WTC11 (cell line): ENCODE measurements around the gene KRT5. TPM values are rescaled to one million over a fixed set of nuclear protein-coding genes. Genes with fewer than 3 reads are reported as not detected.
A peak's percentile ranks its signal among the peaks of the same experiment; 100 is the strongest.

Experiments used
- ATAC-seq: fragments of 200-7000 bp; cut with Tn5 transposase; 2 replicates; pipeline ENCODE4 v1.10.0; 2021; ENCODE audit warnings: mild to moderate bottlenecking, moderate library complexity
- CTCF ChIA-PET: fragments of 300-600 bp; sonication (Branson Sonifier 250); formaldehyde crosslinking; loops from one replicate; lab custom pipeline; 2021; ENCODE audit warnings: antibody characterized with exemption; lab: Charles Lee
- POLR2A ChIA-PET: fragments of 350-600 bp; sonication (Branson Sonifier 250); formaldehyde crosslinking; loops from one replicate; lab custom pipeline; 2021; ENCODE audit warnings: antibody characterized with exemption; lab: Charles Lee
- DNase-seq: peaks from one replicate; pipeline ENCODE4 v3.0.0; 2021; ENCODE audit warnings: low spot score
- H3K27ac Mint-ChIP-seq: 2 replicates; pipeline ENCODE4 v1.8.0; 2021; ENCODE audit warnings: mixed read lengths
- H3K27me3 Mint-ChIP-seq: 2 replicates; pipeline ENCODE4 v1.8.0; 2021; ENCODE audit warnings: low read depth, mild to moderate bottlenecking, moderate library complexity, mixed read lengths
- H3K36me3 Mint-ChIP-seq: 2 replicates; pipeline ENCODE4 v1.8.0; 2021; ENCODE audit warnings: mixed read lengths
- H3K4me1 Mint-ChIP-seq: 2 replicates; pipeline ENCODE4 v1.8.0; 2022; ENCODE audit warnings: mixed read lengths
- H3K4me3 Mint-ChIP-seq: 2 replicates; pipeline ENCODE4 v1.8.0; 2021; ENCODE audit warnings: mild to moderate bottlenecking, moderate library complexity, mixed read lengths
- H3K9me3 Mint-ChIP-seq: 2 replicates; pipeline ENCODE4 v1.8.0; 2021; ENCODE audit warnings: mixed read lengths
- AFF4 ChIP-seq: sonication (generic); formaldehyde crosslinking; IDR thresholded peaks from 2 replicates; pipeline ENCODE4 v1.8.1; 2023; ENCODE audit warnings: mild to moderate bottlenecking, missing genetic modification reagents, borderline replicate concordance
- ARID4B ChIP-seq: sonication (generic); formaldehyde crosslinking; IDR thresholded peaks from 2 replicates; pipeline ENCODE4 v1.8.0; 2023; ENCODE audit warnings: missing genetic modification reagents, mild to moderate bottlenecking, borderline replicate concordance
- ATF3 ChIP-seq: sonication (generic); formaldehyde crosslinking; conservative IDR thresholded peaks from 2 replicates; pipeline ENCODE4 v1.8.1; 2022; ENCODE audit warnings: mild to moderate bottlenecking, missing genetic modification reagents
- CBFB ChIP-seq: sonication (generic); formaldehyde crosslinking; IDR thresholded peaks from 2 replicates; pipeline ENCODE4 v1.8.1; 2022; ENCODE audit warnings: mild to moderate bottlenecking, low read depth, missing genetic modification reagents
- CDX4 ChIP-seq: fragments of 250-450 bp; sonication (Bioruptor Pico); IDR thresholded peaks from 2 replicates; pipeline ENCODE4 v1.9.0; 2021; ENCODE audit warnings: moderate library complexity, mild to moderate bottlenecking, inconsistent platforms, borderline replicate concordance
- FOXK1 ChIP-seq: sonication (generic); formaldehyde crosslinking; IDR thresholded peaks from 2 replicates; pipeline ENCODE4 v1.8.0; 2022; ENCODE audit warnings: mild to moderate bottlenecking, moderate library complexity, missing genetic modification reagents
- GABPB1 ChIP-seq: sonication (generic); formaldehyde crosslinking; IDR thresholded peaks from 2 replicates; pipeline ENCODE4 v1.8.1; 2023; ENCODE audit warnings: mild to moderate bottlenecking, missing genetic modification reagents
- KAT7 ChIP-seq: sonication (generic); formaldehyde crosslinking; IDR thresholded peaks from 2 replicates; pipeline ENCODE4 v1.8.1; 2023; ENCODE audit warnings: missing genetic modification reagents, mild to moderate bottlenecking, borderline replicate concordance
- RELA ChIP-seq: sonication (generic); formaldehyde crosslinking; IDR thresholded peaks from 2 replicates; pipeline ENCODE4 v1.8.1; 2022; ENCODE audit warnings: missing genetic modification reagents, mild to moderate bottlenecking, borderline replicate concordance
- TEAD1 ChIP-seq: sonication (generic); formaldehyde crosslinking; IDR thresholded peaks from 2 replicates; pipeline ENCODE4 v1.8.0; 2022; ENCODE audit warnings: mild to moderate bottlenecking, missing genetic modification reagents
- ZBTB21 ChIP-seq: sonication (generic); formaldehyde crosslinking; IDR thresholded peaks from 2 replicates; pipeline ENCODE4 v1.8.1; 2023; ENCODE audit warnings: mild to moderate bottlenecking, missing genetic modification reagents, borderline replicate concordance
- ZBTB43 ChIP-seq: sonication (generic); formaldehyde crosslinking; IDR thresholded peaks from 2 replicates; pipeline ENCODE4 v1.8.1; 2023; ENCODE audit warnings: mild to moderate bottlenecking, missing genetic modification reagents
- ZMAT4 ChIP-seq: fragments of 250-450 bp; sonication (Bioruptor Pico); IDR thresholded peaks from 2 replicates; pipeline ENCODE4 v1.9.0; 2021; ENCODE audit warnings: mild to moderate bottlenecking
- ZNF138 ChIP-seq: sonication (generic); formaldehyde crosslinking; conservative IDR thresholded peaks from 2 replicates; pipeline ENCODE4 v1.8.1; 2022; ENCODE audit warnings: mild to moderate bottlenecking, moderate library complexity, missing genetic modification reagents
- ZNF416 ChIP-seq: fragments of 250-450 bp; sonication (Bioruptor Pico); IDR thresholded peaks from 2 replicates; pipeline ENCODE4 v1.9.0; 2021; ENCODE audit warnings: mild to moderate bottlenecking, inconsistent platforms
- ZNF532 ChIP-seq: fragments of 250-450 bp; sonication (Bioruptor Pico); IDR thresholded peaks from 2 replicates; pipeline ENCODE4 v1.9.0; 2021; ENCODE audit warnings: mild to moderate bottlenecking, borderline replicate concordance
- total RNA-seq: library from RNA; stranded (reverse); gene quantifications from 3 replicates; pipeline ENCODE4 v1.2.3, GENCODE V29; 2021

Gene KRT5
- total RNA-seq, 1 experiment from 2014 or later: not detected

- ChIA-PET CTCF (interaction anchor here (0.8 to 3.2 kb wide), 8 partner anchors 10 to 218 kb away, joined by 3 to 20 read pairs (median 6); no protein-coding TSS in a partner anchor), POLR2A (no interaction called here)
- Mint-ChIP-seq H3K36me3 (no peaks in the 10 kb centered on the region), H3K9me3 (no peaks in the 10 kb centered on the region), H3K4me1 (peaks cover 27% of the 10 kb centered on the region), H3K27ac (peak overlapping the region; percentile 34; the same call in 1 of the 2 replicates), H3K4me3 (0 out of 2 replicates have a peak overlapping the region, but pooled peaks have one; percentile 18), H3K27me3 (peaks cover 6% of the 10 kb centered on the region; the same call in 1 of the 2 replicates)
- DNase-seq: peak; percentile 42
- TF ChIP-seq TEAD1 (CRISPR knock-in tag) (peak; percentile 82; the same call in 1 of the 2 replicates), ZNF416 (CRISPR knock-in tag) (no peak)
- peak; percentile 83 for ATAC-seq
Measured at GRCh38 chr12:52496590-52497071, 23.6 kb downstream of the KRT5 start.

- Mint-ChIP-seq H3K4me3 (peak overlapping the region; percentile 18; the same call in 1 of the 2 replicates), H3K9me3 (peaks cover 5% of the 10 kb centered on the region), H3K27ac (peak overlapping the region; percentile 34), H3K27me3 (peaks cover 6% of the 10 kb centered on the region; the same call in 1 of the 2 replicates), H3K36me3 (no peaks in the 10 kb centered on the region), H3K4me1 (peaks cover 27% of the 10 kb centered on the region)
- DNase-seq (no peak), ATAC-seq (peak; percentile 18)
- ChIA-PET POLR2A (no interaction called here), CTCF (interaction anchor here (0.8 to 3.2 kb wide), 8 partner anchors 11 to 104 kb away, joined by 3 to 20 read pairs (median 6); no protein-coding TSS in a partner anchor)
- no peak for TF ChIP-seq TEAD1 (CRISPR knock-in tag)
- TF ChIP-seq KAT7 (CRISPR knock-in tag): no peak
- no peak for TF ChIP-seq ZNF138
- TF ChIP-seq AFF4 (CRISPR knock-in tag): no peak
- TF ChIP-seq ZBTB43: no peak
- TF ChIP-seq ZNF532: no peak
- TF ChIP-seq ZMAT4 (CRISPR knock-in tag): no peak
- TF ChIP-seq ZBTB21 (CRISPR knock-in tag): no peak
- no peak for TF ChIP-seq CBFB (CRISPR knock-in tag)
- no peak for TF ChIP-seq FOXK1 (CRISPR knock-in tag)
- no peak for TF ChIP-seq RELA (CRISPR knock-in tag)
- TF ChIP-seq GABPB1 (CRISPR knock-in tag): no peak
- no peak for TF ChIP-seq ATF3 (CRISPR knock-in tag)
- no peak for TF ChIP-seq CDX4 (CRISPR knock-in tag)
- TF ChIP-seq ARID4B (CRISPR knock-in tag): no peak
Measured at GRCh38 chr12:52496054-52496453, 24.1 kb downstream of the KRT5 start.
